NB4 (cell line): Measurements from ENCODE around the gene GDF10.

Source experiments
- DNase-seq: peaks from one replicate; pipeline ENCODE4 v3.0.0; 2010; ENCODE audit warnings: low read depth
- H3K4me3 ChIP-seq: one replicate; pipeline ENCODE4 v1.5.1; 2011; ENCODE audit warnings: mild to moderate bottlenecking, low read depth, low read length, moderate library complexity
- MAX ChIP-seq: IDR thresholded peaks from 2 replicates; pipeline ENCODE4 v1.6.1; 2011; ENCODE audit warnings: low read depth, low read length
- MYC ChIP-seq: IDR thresholded peaks from 2 replicates; pipeline ENCODE4 v1.6.1; 2011; ENCODE audit warnings: low read depth, low read length
- POLR2A ChIP-seq: IDR thresholded peaks from 2 replicates; pipeline ENCODE4 v1.6.1; 2011; ENCODE audit warnings: mild to moderate bottlenecking; ENCODE audit not compliant: insufficient read length; ENCODE audit errors: extremely low read depth
- TF ChIP-seq, protein P1 (sequence below): IDR thresholded peaks from one replicate; pipeline ENCODE4 v1.5.1; 2012; ENCODE audit warnings: low read depth, low read length

Gene GDF10

DNA sequence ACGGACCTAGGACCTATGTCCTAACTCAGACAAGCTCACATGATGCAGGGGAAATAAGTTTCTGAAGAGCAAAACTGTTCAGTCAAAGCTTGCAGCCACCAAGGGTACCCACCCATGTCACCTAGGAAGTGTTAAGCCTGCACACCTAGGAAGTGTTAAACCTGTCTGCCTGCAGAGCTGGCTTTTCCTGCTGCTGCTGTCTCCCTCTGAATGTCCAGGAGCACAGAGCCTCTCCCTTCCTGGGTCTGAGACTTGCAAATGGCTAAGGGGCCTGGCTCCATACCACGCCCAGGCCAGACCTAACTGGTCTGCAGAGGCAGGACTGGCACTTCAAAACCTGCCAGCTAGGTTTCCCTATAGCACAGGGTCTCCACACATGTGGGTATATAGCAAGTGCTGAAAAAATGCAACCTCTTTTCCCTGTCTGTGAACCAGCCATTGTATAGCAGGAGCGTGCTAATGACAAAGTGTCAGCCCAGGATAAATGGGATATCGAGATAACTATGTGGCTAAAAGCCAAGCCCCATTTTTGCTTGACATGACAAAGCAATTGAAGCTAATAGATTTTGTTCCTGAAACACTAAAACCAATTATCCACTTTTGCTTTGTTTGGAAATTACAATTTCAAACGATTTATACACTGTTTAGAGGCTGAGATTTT is 23.8 kb downstream of the GDF10 start:
- no peak for DNase-seq
- TF ChIP-seq MYC (no peak), POLR2A (no peak), MAX (no peak)
- TF ChIP-seq, protein P1, sequence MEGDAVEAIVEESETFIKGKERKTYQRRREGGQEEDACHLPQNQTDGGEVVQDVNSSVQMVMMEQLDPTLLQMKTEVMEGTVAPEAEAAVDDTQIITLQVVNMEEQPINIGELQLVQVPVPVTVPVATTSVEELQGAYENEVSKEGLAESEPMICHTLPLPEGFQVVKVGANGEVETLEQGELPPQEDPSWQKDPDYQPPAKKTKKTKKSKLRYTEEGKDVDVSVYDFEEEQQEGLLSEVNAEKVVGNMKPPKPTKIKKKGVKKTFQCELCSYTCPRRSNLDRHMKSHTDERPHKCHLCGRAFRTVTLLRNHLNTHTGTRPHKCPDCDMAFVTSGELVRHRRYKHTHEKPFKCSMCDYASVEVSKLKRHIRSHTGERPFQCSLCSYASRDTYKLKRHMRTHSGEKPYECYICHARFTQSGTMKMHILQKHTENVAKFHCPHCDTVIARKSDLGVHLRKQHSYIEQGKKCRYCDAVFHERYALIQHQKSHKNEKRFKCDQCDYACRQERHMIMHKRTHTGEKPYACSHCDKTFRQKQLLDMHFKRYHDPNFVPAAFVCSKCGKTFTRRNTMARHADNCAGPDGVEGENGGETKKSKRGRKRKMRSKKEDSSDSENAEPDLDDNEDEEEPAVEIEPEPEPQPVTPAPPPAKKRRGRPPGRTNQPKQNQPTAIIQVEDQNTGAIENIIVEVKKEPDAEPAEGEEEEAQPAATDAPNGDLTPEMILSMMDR = no peak
- H3K4me3 ChIP-seq = no peak overlapping the region

GRCh38 chr10:47325303-47326291 is 25.6 kb downstream of the GDF10 start:
- TF ChIP-seq, protein P1 = no peak
- TF ChIP-seq MYC (no peak), MAX (no peak), POLR2A (no peak)
- no peak for DNase-seq
- H3K4me3 ChIP-seq = no peak overlapping the region

GRCh38 chr10:47326306-47326926 is 26.4 kb downstream of the GDF10 start:
- no peak overlapping the region for H3K4me3 ChIP-seq
- no peak for DNase-seq
- no peak for TF ChIP-seq MAX
- TF ChIP-seq MYC = no peak
- TF ChIP-seq, protein P1 = no peak
- no peak for TF ChIP-seq POLR2A

DNA sequence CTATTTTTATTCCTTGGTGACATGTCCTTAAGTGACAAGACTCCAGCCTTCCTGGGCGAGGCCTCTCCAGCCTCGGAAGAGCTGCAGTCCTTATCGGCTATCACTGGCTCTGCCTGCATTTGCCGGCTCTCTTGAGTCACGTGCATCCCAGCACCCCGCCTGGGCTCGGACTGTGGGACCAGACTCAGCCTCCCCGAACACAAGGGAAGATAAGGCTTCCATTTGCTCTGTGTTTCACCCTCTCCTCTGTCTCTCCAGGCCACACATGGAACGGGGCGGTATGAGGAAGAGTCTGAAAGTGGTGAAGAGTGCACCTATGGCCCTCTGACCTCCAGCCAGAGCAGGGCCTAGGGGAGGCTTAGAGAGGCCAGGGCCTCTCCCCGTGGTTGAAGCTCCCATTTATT is 26.9 kb downstream of the GDF10 start:
- no peak for TF ChIP-seq MYC
- TF ChIP-seq MAX = no peak
- TF ChIP-seq POLR2A = no peak
- TF ChIP-seq, protein P1 = no peak
- DNase-seq = no peak
- no peak overlapping the region for H3K4me3 ChIP-seq

DNA sequence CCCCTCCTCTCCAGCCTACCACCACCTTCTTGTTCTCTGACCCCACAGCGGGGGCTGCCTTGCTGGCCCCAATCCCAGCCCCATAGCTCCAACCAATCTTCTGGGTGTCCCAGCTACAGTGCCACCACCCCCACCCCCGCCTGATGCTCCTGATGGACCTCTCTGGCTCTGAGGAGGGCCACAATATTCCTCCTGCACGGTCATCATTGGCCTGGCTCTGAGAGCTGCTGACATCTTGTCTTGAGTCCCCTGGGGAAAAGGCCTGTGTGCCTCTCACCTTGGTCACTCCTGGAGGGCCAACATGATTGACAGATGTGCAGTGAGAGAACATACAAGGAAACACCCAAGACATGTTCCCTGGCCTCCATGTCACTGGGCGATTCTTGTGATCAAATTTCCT is 29.9 kb downstream of the GDF10 start:
- TF ChIP-seq MAX (no peak), MYC (no peak), POLR2A (no peak)
- TF ChIP-seq, protein P1 = no peak

More for the DNA sequence above, 29.9 kb downstream of the GDF10 start:
- DNase-seq = no peak
- H3K4me3 ChIP-seq = no peak overlapping the region
